GM19328 (cell line): ENCODE data around the gene EIF3D.

Experiments used
- ATAC-seq: cut with Tn5 transposase; IDR thresholded peaks from one replicate; pipeline ENCODE4 v1.9.1; 2021; ENCODE audit warnings: mild to moderate bottlenecking, moderate library complexity; ENCODE audit not compliant: unreplicated experiment

EIF3D gene

DNA sequence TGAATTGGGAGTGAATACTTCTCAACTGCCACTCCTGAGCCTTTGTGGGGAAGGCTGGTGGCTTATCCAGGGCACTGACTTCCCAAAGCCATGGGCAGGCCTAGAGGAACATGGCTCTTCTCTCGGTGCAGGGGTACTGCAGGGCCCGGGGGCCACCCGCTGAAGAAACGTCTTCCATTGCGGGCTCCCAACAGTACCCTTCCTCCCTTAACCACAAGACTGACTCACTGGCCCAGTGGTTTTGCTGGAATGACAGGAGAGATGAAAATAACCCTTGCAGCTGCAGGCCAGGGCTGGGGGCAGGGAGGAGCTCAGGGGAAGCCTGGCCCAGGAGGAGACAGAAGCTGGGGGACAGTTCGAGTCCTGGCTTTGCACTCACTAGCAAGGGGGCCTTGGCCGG, 61.0 kb downstream of the EIF3D start:
- ATAC-seq: no peak

DNA sequence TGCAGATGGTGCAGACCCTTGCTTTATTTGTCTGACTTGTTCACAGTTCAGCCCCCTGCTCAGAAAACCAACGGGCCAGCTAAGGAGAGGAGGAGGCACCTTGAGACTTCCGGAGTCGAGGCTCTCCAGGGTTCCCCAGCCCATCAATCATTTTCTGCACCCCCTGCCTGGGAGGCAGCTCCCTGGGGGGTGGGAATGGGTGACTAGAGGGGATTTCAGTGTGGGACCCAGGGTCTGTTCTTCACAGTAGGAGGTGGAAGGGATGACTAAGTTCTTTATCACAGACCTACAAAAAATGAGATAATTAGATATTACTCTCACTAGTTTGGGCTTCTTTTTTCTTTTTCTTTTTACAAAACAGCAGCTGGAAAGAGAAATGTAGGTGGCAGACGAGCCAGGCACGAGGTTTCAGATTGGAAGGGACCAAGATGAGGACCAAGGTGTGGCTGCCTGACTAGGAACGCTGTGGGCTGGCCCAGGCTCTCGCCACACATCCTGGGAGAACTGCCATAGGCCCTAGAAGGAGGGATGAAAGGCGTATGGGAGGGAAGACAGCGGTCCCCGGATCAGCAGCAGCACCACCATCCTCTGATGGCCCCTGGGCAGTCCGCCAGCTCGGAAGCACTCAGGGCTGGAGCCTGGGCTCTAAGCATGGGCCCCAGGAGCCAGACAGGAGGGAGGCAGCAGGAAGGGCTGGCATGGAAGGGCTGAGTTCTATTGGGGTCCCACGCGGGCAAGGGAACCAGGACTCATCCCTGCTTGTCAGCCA, 61.7 kb downstream of the EIF3D start:
- no peak for ATAC-seq

DNA sequence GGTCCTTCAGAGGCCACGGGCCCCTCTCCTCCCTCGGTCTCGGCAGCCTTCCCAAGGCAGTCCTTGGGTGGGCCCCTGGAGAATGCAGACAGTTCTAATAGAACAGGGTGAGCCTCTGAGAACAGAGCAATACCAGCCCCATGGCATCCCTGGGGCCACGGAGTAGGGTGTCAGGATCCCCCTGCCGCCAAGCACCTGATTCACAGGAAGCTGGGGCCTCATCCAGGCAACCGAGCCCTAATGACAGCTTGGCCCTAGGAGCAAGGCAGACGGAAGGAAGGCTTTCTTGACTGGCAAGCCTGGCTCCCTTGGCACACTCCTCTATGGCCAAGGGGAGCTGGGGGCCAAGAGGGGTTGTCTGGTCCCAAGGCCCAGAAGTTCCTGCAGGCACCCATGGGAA, 62.7 kb downstream of the EIF3D start:
- ATAC-seq: no peak

DNA sequence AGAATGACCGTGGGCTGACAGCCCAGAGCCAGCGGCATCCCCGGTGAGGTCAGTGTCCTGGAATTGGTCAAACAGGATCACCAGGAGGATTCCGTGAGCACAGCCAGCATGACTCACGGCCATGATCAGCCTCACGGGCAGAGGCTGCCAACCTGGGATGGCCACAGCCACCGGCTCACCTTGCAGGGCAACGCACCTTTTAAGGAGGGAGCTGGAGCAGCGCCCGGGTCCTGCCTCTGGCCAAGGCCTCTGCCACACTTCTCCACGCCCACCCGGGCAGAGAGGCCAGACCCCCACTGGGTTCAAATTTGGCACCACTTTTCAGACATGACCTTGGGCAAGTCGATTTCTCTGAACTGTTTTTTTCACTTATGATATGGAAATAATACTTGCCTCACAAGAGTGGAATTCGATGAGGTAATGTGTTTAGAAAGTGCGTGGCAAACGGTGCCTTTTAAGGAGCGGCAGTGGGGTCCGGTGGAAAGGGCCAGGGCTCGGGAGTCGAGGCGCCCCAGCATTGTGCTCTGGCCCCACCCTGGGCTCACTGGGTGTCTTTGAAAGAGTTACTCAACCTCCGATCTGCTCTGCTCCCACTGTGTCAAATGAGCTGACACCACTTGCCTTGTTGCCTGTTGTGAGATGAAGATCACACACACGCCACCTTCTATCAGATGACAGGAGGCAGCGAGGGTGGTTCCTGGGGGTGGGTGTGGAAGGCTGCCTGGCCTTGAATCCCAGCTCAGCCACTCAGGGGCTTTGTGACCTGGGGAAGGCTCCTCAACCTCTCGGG, 63.5 kb downstream of the EIF3D start:
- no peak for ATAC-seq

DNA sequence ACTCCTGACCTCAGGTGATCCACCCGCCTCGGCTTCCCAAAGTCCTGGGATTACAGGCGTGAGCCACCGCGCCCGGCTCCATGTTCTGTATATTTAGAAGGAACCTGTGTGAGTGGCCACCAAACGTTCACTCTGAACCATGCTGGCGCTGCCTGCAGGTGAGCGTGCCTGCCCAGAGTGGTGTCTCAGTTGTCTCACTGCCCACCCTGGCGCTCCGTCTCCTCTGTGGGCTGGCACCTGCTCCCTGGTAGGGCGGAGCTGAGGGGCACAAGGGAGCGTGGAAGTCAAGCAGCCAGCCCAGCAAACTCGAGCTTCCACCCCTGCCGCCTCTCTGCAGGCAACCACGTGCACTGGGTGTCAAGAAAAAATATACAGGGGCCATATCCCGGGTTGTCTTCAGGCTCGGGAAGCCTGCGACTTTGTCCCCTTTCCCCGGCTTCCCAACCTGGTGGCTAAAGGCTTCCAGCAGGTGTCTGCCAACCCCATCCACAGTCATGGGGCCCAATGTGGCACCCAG, 64.2 kb downstream of the EIF3D start:
- ATAC-seq: no peak

- no peak for ATAC-seq
These were observed 65.2 kb downstream of the EIF3D start for GRCh38 chr22:36463783-36464184.

DNA sequence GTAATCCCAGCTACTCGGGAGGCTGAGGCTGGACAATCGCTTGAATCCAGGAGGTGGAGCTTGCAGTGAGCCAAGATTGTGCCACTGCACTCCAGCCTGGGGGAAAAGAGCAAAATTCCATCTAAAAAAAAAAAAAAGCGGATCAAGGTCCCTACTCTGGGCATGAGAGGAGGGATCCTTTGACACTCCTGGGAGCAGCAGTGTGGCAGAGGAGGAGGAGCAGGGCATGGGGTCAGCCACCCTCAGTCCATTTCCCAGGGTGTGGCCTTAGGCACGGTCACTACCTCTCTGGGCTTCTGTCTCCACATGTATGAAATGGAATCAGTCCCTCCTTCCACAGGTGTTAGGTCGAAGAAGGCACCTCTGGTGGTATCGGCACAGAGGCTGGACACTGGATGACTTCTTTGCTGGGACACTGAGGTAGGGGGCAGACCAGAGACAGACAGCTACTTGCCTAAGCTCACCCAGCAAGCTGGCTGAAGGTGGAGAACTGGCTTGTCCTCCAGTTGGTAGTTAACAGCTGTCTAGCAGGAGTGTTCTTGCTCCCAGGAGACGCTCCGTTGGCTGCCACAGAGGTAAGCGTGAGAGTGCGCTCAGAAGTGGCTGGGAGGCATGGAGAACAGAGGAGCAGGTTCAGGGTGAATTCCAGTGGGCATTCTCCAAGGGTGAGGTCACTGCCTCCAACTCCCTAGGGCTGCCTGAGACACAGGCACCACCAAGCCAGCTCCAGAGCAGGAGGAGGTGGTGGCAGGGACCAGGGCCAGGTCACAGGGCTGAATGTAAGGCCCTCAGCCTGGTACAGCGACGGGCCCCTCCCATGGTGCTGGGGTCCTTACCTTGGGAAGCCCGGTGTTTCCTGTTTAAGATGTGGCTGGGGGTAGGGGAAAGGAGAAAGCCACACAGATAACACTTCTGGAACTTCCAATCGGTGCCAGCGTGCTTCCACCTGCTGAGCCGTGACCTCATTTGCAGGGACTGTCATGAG, 67.0 kb downstream of the EIF3D start:
- no peak for ATAC-seq
